Common myeloid progenitor, CD34-positive (primary cell): ENCODE measurements around the gene TENT4A.
A peak's percentile ranks its signal among the peaks of the same experiment; 100 is the strongest.
"Not testable (repeated sequence)": the region's sequence is repeated elsewhere in the genome, so short reads cannot be mapped to it uniquely, and the experiment has no call there.

ENCODE experiments used
- CTCF ChIA-PET: fragments of 350-600 bp; sonication (Branson Sonifier 250); formaldehyde crosslinking; loops from one replicate; lab custom pipeline; 2021; ENCODE audit warnings: antibody characterized with exemption; lab: Charles Lee
- POLR2A ChIA-PET: fragments of 350-600 bp; sonication (Branson Sonifier 250); formaldehyde crosslinking; loops from one replicate; lab custom pipeline; 2021; ENCODE audit warnings: antibody characterized with exemption; lab: Charles Lee
- DNase-seq, 3 donors: peaks; one replicate each; pipeline versions ENCODE4 v3.0.0 to v3.0.0-alpha.2; 2013
- H3K27ac ChIP-seq, 2 experiments: 1 replicate in 1 of 2; 2 replicates in 1 of 2; pipeline ENCODE4 v1.7.0; 2013; ENCODE audit warnings: inconsistent platforms in 2 of 2, low read length in 2 of 2, mild to moderate bottlenecking in 2 of 2, low read depth in 1 of 2, moderate library complexity in 1 of 2; ENCODE audit not compliant: severe bottlenecking in 2 of 2, insufficient read depth in 1 of 2, poor library complexity in 1 of 2
- H3K27me3 ChIP-seq, 5 experiments: replicated peaks in 2 of 5; 1 replicate in 3 of 5; 2 replicates in 2 of 5; pipeline versions ENCODE4 v1.6.1 to v1.7.0; 2013; ENCODE audit warnings: low read length in 4 of 5, mild to moderate bottlenecking in 2 of 5, moderate library complexity in 2 of 5, inconsistent platforms in 1 of 5; ENCODE audit not compliant: insufficient read depth in 5 of 5, control insufficient read depth in 4 of 5
- H3K36me3 ChIP-seq, 4 experiments: 1 replicate in 2 of 4; 2 replicates in 2 of 4; pipeline versions ENCODE4 v1.6.1 to v1.7.0; 2013; ENCODE audit warnings: low read length in 3 of 4, control low read depth in 1 of 4, mild to moderate bottlenecking in 1 of 4; ENCODE audit not compliant: control insufficient read depth in 4 of 4, insufficient read depth in 4 of 4
- H3K4me1 ChIP-seq, 4 experiments: 1 replicate in 3 of 4; 2 replicates in 1 of 4; pipeline versions ENCODE4 v1.6.1 to v1.7.1; 2013; ENCODE audit warnings: low read length in 3 of 4, mild to moderate bottlenecking in 3 of 4, control low read depth in 1 of 4, inconsistent platforms in 1 of 4, moderate library complexity in 1 of 4; ENCODE audit not compliant: control insufficient read depth in 4 of 4, insufficient read depth in 4 of 4; ENCODE audit errors: control extremely low read depth in 1 of 4
- H3K4me3 ChIP-seq, 7 experiments: 1 replicate in 4 of 7; 2 replicates in 3 of 7; pipeline versions ENCODE4 v1.5.1 to v1.7.0; 2013; ENCODE audit warnings: mild to moderate bottlenecking in 7 of 7, low read length in 6 of 7, moderate library complexity in 6 of 7, inconsistent platforms in 2 of 7, low read depth in 2 of 7, control low read depth in 1 of 7; ENCODE audit not compliant: insufficient read depth in 4 of 7, control insufficient read depth in 1 of 7; ENCODE audit errors: extremely low read depth in 1 of 7
- H3K9me3 ChIP-seq, 5 experiments: 1 replicate in 4 of 5; 2 replicates in 1 of 5; pipeline versions ENCODE4 v1.6.1 to v1.7.1; 2013; ENCODE audit warnings: low read length in 4 of 5, mild to moderate bottlenecking in 2 of 5, inconsistent platforms in 1 of 5, low read depth in 1 of 5, moderate library complexity in 1 of 5; ENCODE audit not compliant: control insufficient read depth in 4 of 5, insufficient read depth in 2 of 5; ENCODE audit errors: control extremely low read depth in 1 of 5
- WGBS: methylation state at CpG from one replicate; pipeline ENCODE4 v1.1.5; 2013; ENCODE audit not compliant: insufficient coverage; 5-methylcytosine and 5-hydroxymethylcytosine counted together

The TENT4A gene

DNA sequence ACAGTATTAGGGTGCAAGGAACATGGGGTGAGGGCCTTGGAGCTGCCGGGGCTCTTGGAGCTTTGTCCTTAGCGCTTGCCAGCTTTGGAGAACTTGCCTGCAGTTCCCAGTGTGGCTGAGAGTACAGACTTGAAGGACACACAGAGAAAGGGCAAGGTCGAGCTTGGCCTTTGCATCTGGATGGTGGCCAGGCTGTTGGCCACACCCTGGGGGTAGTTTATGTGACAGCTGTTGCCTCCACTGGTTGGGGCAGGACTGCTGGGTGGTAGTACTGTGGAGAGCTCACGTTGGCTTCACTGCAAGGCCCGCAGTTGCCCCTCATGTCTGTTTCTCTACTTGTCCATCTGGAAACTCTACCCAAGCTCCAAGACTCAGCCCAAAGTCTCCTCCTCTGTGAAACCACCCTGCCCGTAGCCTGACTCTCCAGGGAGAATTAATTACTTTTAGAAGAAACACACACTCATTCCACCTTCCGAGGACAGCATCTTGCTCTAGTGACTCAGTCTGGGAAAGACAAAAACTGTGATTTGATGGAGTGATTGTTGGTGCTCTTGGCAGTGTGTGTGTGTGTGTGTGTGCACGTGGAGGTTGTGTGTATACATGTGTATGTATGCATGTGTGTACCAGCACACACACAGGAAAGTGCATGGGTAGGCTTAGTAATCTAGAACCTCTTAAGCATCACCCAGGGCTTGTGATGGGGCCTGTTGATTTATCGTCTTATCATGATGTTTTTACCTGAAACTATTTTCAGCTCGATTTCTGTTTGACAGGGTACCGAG, 57.8 kb downstream of the TENT4A start:
- Histone ChIP-seq H3K27ac (no peak overlapping the region), H3K9me3 (no peaks in the 10 kb centered on the region), H3K27me3 (peaks cover 0 to 3% (median 0%) of the 10 kb centered on the region in 5 experiments), H3K4me3 (no peak overlapping the region), H3K36me3 (no peaks in the 10 kb centered on the region), H3K4me1 (peaks cover 4 to 27% (median 18%) of the 10 kb centered on the region in 4 experiments)
- ChIA-PET POLR2A (no interaction called here), CTCF (interaction anchor here (1.0 to 2.9 kb wide), 4 partner anchors 7 to 56 kb away, joined by 3 to 15 read pairs (median 4); no protein-coding TSS in a partner anchor)
- WGBS: 97% methylated on average over 9 of the region's 11 CpGs
- DNase-seq: no peak

DNA sequence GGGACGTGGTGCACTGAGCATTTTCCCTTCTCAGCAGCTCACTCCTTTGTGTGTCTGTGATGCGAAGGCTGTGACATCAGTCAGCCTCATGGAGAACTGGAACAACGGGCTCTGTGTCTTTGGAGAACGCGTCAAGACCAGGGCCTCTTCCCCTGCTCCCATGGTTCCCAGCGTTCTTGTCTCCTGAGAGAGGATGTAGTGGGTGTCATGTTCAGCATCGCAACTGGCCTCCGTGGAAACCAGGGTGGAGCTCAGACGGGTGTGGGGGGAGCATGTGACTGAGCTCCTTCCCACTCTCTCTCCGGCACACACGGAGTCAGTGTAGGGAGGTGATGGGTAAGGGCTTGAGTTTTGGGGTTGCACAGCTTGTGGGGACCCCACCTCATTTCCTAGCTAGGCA, 59.7 kb downstream of the TENT4A start:
- DNase-seq: no peak
- ChIA-PET CTCF (interaction anchor here (0.8 to 1.0 kb wide), 2 partner anchors 11 to 20 kb away, joined by 3 to 4 read pairs; no protein-coding TSS in a partner anchor), POLR2A (no interaction called here)
- WGBS: 90% methylated on average over 11 of the region's 11 CpGs
- Histone ChIP-seq H3K9me3 (no peaks in the 10 kb centered on the region), H3K4me1 (peaks cover 0 to 14% (median 6%) of the 10 kb centered on the region in 4 experiments), H3K27me3 (peaks cover 0 to 3% (median 0%) of the 10 kb centered on the region in 5 experiments), H3K36me3 (no peaks in the 10 kb centered on the region), H3K27ac (no peak overlapping the region), H3K4me3 (no peak overlapping the region)

DNA sequence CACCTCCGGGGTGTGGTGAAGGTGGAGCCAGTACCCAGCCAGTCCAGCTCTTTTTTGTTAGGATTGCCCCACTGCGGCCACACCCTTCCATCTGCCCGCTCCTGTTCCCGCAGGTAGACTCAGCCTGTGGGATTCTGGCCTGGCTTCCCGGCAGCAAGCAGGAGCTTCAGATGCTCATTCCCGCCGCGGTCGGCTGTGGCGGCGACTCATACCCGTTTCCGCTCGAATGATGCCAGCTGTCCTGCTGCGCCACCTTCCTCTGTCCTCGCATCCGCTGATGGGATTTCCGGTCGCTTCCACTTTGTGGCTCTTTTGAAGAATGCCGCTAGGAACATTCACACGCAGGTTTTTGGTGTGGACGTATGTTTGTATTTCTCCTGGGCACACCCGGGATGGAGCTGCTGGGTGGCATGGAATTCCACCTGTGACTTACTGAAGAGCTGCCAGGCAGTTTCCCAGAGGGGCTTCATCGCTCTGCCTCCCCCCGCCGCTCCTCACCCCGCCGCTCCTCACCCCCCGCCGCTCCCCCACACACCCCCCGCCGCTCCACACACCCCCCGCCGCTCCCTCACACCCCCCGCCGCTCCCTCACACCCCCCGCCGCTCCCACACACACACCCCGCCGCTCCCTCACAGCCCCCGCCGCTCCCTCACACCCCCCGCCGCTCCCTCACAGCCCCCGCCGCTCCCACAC, 60.3 kb downstream of the TENT4A start:
- ChIA-PET POLR2A (no interaction called here), CTCF (interaction anchor here (0.8 to 1.0 kb wide), 2 partner anchors 11 to 19 kb away, joined by 3 to 4 read pairs; no protein-coding TSS in a partner anchor)
- 96% methylated on average over 23 of the region's 46 CpGs for WGBS
- no peak overlapping the region for H3K27ac ChIP-seq
- H3K4me3 ChIP-seq: no peak overlapping the region
- no peak for DNase-seq
- H3K9me3 ChIP-seq: no peaks in the 10 kb centered on the region
- H3K36me3 ChIP-seq: no peaks in the 10 kb centered on the region
- peaks cover 0 to 14% (median 6%) of the 10 kb centered on the region in 4 experiments for H3K4me1 ChIP-seq
- H3K27me3 ChIP-seq: peaks cover 0 to 3% (median 0%) of the 10 kb centered on the region in 5 experiments

DNA sequence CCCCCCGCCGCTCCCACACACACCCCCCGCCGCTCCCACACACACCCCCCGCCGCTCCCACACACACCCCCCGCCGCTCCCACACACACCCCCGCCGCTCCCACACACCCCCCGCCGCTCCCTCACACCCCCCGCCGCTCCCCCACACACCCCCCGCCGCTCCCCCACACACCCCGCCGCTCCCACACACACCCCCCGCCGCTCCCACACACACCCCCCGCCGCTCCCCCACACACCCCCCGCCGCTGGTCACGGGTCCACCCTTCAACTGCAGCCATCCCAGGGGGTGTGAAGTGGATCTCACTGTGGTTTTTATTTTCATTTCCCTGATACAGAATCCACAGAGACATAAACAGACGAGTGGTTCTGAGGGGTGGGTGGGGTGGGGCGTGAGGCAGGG, 61.0 kb downstream of the TENT4A start:
- peaks cover 0 to 14% (median 6%) of the 10 kb centered on the region in 4 experiments for H3K4me1 ChIP-seq
- H3K27me3 ChIP-seq, DNase-seq, H3K27ac ChIP-seq, POLR2A ChIA-PET, H3K36me3 ChIP-seq, H3K4me3 ChIP-seq, H3K9me3 ChIP-seq: not testable (repeated sequence)
- CTCF ChIA-PET: interaction anchor here (1.6 to 2.3 kb wide), 2 partner anchors 8 to 14 kb away, joined by 4 to 6 read pairs; no protein-coding TSS in a partner anchor
- WGBS: no CpG with 5 or more reads among the region's 27 CpGs

DNA sequence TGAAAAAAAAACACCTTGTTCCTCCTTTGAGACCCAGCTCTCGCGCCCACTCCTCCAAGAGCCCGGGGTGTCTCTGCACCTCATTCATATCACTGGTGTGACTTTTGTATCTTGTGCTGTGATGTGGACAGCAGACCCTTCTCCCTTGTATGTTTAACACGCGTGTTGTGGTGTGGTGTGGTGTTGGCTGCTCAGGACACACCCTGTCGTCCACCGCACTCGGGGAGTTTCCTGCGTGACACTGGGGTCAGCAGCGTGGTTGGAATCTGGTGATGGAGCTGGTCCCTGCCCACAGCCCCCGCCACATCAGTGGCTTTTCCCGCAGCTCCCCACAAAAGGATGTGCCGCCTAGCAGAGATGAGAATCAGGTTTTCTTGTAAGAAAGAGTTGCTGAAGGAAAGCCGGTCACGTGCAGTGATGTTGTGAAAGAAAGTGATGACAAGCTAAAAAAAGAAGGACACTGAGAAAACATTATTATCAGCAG, 61.5 kb downstream of the TENT4A start:
- no peaks in the 10 kb centered on the region for H3K9me3 ChIP-seq
- peak overlapping the region in 1 of 7 experiments; percentile 0 for H3K4me3 ChIP-seq
- DNase-seq: peak in 2 of 3 donors; percentile 56 to 68
- H3K27ac ChIP-seq: no peak overlapping the region
- H3K36me3 ChIP-seq: no peaks in the 10 kb centered on the region
- 24% methylated on average over 5 of the region's 15 CpGs for WGBS
- ChIA-PET CTCF (interaction anchor here (0.8 to 2.3 kb wide), 6 partner anchors 8 to 54 kb away, joined by 3 to 6 read pairs (median 4); no protein-coding TSS in a partner anchor), POLR2A (no interaction called here)
- H3K27me3 ChIP-seq: peaks cover 0 to 3% (median 0%) of the 10 kb centered on the region in 5 experiments
- peaks cover 0 to 14% (median 6%) of the 10 kb centered on the region in 4 experiments for H3K4me1 ChIP-seq

DNA sequence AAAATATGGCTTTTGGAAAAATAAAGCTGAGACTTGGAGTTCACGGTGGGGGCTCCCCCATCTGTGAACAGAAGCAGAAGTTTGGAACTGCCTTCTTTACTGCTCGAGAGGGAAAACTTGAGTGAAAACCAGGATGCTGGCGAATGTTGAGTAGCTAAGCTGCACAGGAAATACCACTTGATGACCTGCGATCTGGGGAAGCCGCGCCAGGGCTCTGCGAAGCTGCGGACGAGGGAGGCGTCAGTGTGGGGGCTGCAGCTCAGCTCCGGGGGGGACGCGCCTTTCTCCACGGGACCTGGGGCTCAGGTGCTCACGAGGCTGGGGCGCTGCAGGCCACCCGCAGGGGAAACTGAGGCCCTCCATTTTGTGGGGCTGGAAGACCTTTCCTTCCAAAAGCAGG, 62.3 kb downstream of the TENT4A start:
- no peaks in the 10 kb centered on the region for H3K9me3 ChIP-seq
- H3K27me3 ChIP-seq: peaks cover 0 to 3% (median 0%) of the 10 kb centered on the region in 5 experiments
- 20% methylated on average over 16 of the region's 17 CpGs for WGBS
- no peak overlapping the region for H3K4me3 ChIP-seq
- H3K4me1 ChIP-seq: peaks cover 0 to 14% (median 6%) of the 10 kb centered on the region in 4 experiments
- peak in 2 of 3 donors; percentile 19 to 38 for DNase-seq
- CTCF ChIA-PET: interaction anchor here (0.8 to 2.3 kb wide), 7 partner anchors 9 to 53 kb away, joined by 3 to 6 read pairs (median 4); no protein-coding TSS in a partner anchor
- POLR2A ChIA-PET: no interaction called here
- H3K36me3 ChIP-seq: no peaks in the 10 kb centered on the region
- no peak overlapping the region for H3K27ac ChIP-seq
